K562 (cell line): ENCODE results near the gene DSP. TPM values are rescaled to one million over a fixed set of nuclear protein-coding genes. Genes with fewer than 3 reads are reported as not detected.

Experiments
- ATAC-seq: fragments of 200-7000 bp; cut with Tn5 transposase; 3 replicates; pipeline ENCODE4 v1.9.1; 2020; ENCODE audit warnings: moderate library complexity
- BruUV-seq: library from RNA; stranded (reverse); fragments of 400-500 nt; replicated peaks from 2 replicates; lab custom pipeline; 2021; lab: Mats Ljungman, UMichigan
- CTCF ChIA-PET: fragments of 300-600 bp; formaldehyde crosslinking; extraction: SDS; loops from one replicate; lab custom pipeline; 2021; ENCODE audit warnings: low intra/inter-chr PET ratio; lab: Yijun Ruan, JAX
- POLR2A ChIA-PET: fragments of 300-600, 350-650 bp; sonication (Branson Sonifier 250); formaldehyde crosslinking; extraction: SDS; loops from one replicate; lab custom pipeline; 2021; ENCODE audit warnings: antibody characterized with exemption, inconsistent platforms; lab: Yijun Ruan, JAX
- DNase-seq, 4 experiments: peaks; one replicate each; pipeline versions ENCODE4 v3.0.0 to v3.0.0-alpha.2; 2011 to 2018; ENCODE audit warnings: low spot score in 3 of 4, mixed read lengths in 3 of 4; ENCODE audit errors: extremely low read depth in 1 of 4
- FAIRE-seq: peaks from 2 replicates; lab custom pipeline; 2011; peaks lifted over from hg19 to GRCh38; lab: Jason Lieb, UNC
- H2AFZ ChIP-seq: 2 replicates; pipeline ENCODE4 v1.6.0; 2011; ENCODE audit warnings: low read depth, low read length, control low read depth, inconsistent platforms
- H3K27ac ChIP-seq: fragments of 200-600 bp; 3 replicates; pipeline ENCODE4 v1.8.0; 2011; ENCODE audit warnings: low read depth, mild to moderate bottlenecking, control low read depth, inconsistent platforms, low read length, moderate library complexity, mixed read lengths; ENCODE audit errors: extremely low read depth
- H3K27me3 ChIP-seq, 2 experiments: fragments of 300-600 bp in 1 of 2; 2 replicates in 1 of 2; 3 replicates in 1 of 2; pipeline versions ENCODE4 v1.6.0 to v1.8.0; 2011; ENCODE audit warnings: inconsistent platforms in 2 of 2, low read length in 2 of 2, mild to moderate bottlenecking in 1 of 2, mixed read lengths in 1 of 2, moderate library complexity in 1 of 2; ENCODE audit not compliant: control insufficient read depth in 2 of 2, insufficient read depth in 2 of 2
- H3K36me3 ChIP-seq: fragments of 300-600 bp; 3 replicates; pipeline ENCODE4 v1.8.0; 2011; ENCODE audit warnings: mild to moderate bottlenecking, low read length, inconsistent platforms; ENCODE audit not compliant: control insufficient read depth, insufficient read depth
- H3K4me1 ChIP-seq, 2 experiments: fragments of 200-600 bp in 1 of 2; replicated peaks in 1 of 2; 2 replicates in 1 of 2; 3 replicates in 1 of 2; pipeline versions ENCODE4 v1.5.1 to v1.8.0; 2011; ENCODE audit warnings: inconsistent platforms in 2 of 2, low read length in 2 of 2, mild to moderate bottlenecking in 1 of 2, mixed read lengths in 1 of 2, moderate library complexity in 1 of 2; ENCODE audit not compliant: control insufficient read depth in 2 of 2, insufficient read depth in 2 of 2
- H3K4me2 ChIP-seq: 2 replicates; pipeline ENCODE4 v1.6.1; 2011; ENCODE audit warnings: low read length, control low read depth, inconsistent platforms, mixed read lengths; ENCODE audit not compliant: insufficient read depth
- H3K4me3 ChIP-seq: fragments of 200-600 bp; sonication (generic), shearing (Covaris generic); 2 replicates; pipeline ENCODE4 v1.5.1; 2016; ENCODE audit warnings: control low read depth, inconsistent platforms
- H3K79me2 ChIP-seq: fragments of 200-600 bp; 3 replicates; pipeline ENCODE4 v1.8.0; 2011; ENCODE audit warnings: low read length, inconsistent platforms; ENCODE audit not compliant: control insufficient read depth, insufficient read depth
- H3K9ac ChIP-seq, 2 experiments: 2 replicates each; pipeline versions ENCODE4 v1.6.0 to v1.6.1; 2011; ENCODE audit warnings: low read depth in 2 of 2, low read length in 2 of 2, control low read depth in 1 of 2, inconsistent platforms in 1 of 2, mild to moderate bottlenecking in 1 of 2, mixed read lengths in 1 of 2; ENCODE audit not compliant: insufficient read depth in 1 of 2
- H3K9me1 ChIP-seq: one replicate; pipeline ENCODE4 v1.6.0; 2011; ENCODE audit warnings: inconsistent platforms, mild to moderate bottlenecking, low read length, moderate library complexity; ENCODE audit not compliant: control insufficient read depth, insufficient read depth
- H3K9me3 ChIP-seq: replicated peaks from 2 replicates; pipeline ENCODE4 v1.5.1; 2011; ENCODE audit warnings: low read depth, low read length, inconsistent platforms; ENCODE audit not compliant: control insufficient read depth, insufficient read depth
- H4K20me1 ChIP-seq: replicated peaks from 2 replicates; pipeline ENCODE4 v1.6.1; 2011; ENCODE audit warnings: low read length, inconsistent platforms, mixed read lengths; ENCODE audit not compliant: control insufficient read depth, insufficient read depth
- DACH1 ChIP-seq: fragments of 450-650 bp; IDR thresholded peaks from 2 replicates; pipeline ENCODE4 v1.6.1; 2018; ENCODE audit not compliant: partially characterized antibody
- E2F3 ChIP-seq: fragments of 250-450 bp; sonication (Bioruptor Pico); IDR thresholded peaks from 2 replicates; pipeline ENCODE4 v1.4.0; 2020; ENCODE audit warnings: mild to moderate bottlenecking
- ETV6 ChIP-seq, 3 experiments: fragments of 150-350 bp in 1 of 3; sonication (generic) in 1 of 3; formaldehyde crosslinking in 1 of 3; IDR thresholded peaks; 2 replicates each; pipeline versions ENCODE4 v1.6.1 to v1.8.0; 2014 to 2022; ENCODE audit warnings: borderline replicate concordance in 2 of 3, low read depth in 2 of 3, antibody characterized with exemption in 1 of 3, low read length in 1 of 3, mild to moderate bottlenecking in 1 of 3, missing genetic modification reagents in 1 of 3
- HDGF ChIP-seq: fragments of 450-650 bp; IDR thresholded peaks from 2 replicates; pipeline ENCODE4 v1.6.1; 2016
- MAFK ChIP-seq: IDR thresholded peaks from 2 replicates; pipeline ENCODE4 v1.6.1; 2011; ENCODE audit warnings: low read length, improper control_type of control experiment
- NCOR1 ChIP-seq: fragments of 450-650 bp; IDR thresholded peaks from 2 replicates; pipeline ENCODE4 v1.6.1; 2016; ENCODE audit warnings: mild to moderate bottlenecking, moderate library complexity
- NFIX ChIP-seq: fragments of 250-450 bp; sonication (Bioruptor Pico); IDR thresholded peaks from 2 replicates; pipeline ENCODE4 v1.4.0; 2020; ENCODE audit warnings: low read depth, mild to moderate bottlenecking, moderate library complexity
- NR1H2 ChIP-seq: sonication (generic); formaldehyde crosslinking; IDR thresholded peaks from 2 replicates; pipeline ENCODE4 v1.4.0; 2020; ENCODE audit warnings: mild to moderate bottlenecking, missing genetic modification reagents
- SETDB1 ChIP-seq: IDR thresholded peaks from one replicate; pipeline ENCODE4 v1.6.1; 2012; ENCODE audit warnings: low read length, control low read depth, inconsistent platforms
- SIN3B ChIP-seq: fragments of 450-650 bp; IDR thresholded peaks from 2 replicates; pipeline ENCODE4 v1.6.1; 2017; ENCODE audit warnings: low read depth, mild to moderate bottlenecking, moderate library complexity
- SMARCA5 ChIP-seq: fragments of 450-650 bp; IDR thresholded peaks from 2 replicates; pipeline ENCODE4 v1.6.1; 2016
- ZBTB17 ChIP-seq: fragments of 450-650 bp; formaldehyde crosslinking; IDR thresholded peaks from 2 replicates; pipeline ENCODE4 v1.4.0; 2020; ENCODE audit warnings: mild to moderate bottlenecking
- ZNF253 ChIP-seq: fragments of 250-450 bp; sonication (Bioruptor Pico); conservative IDR thresholded peaks from 2 replicates; pipeline ENCODE4 v1.6.1; 2021; ENCODE audit warnings: mild to moderate bottlenecking
- ZNF347 ChIP-seq: fragments of 450-650 bp; formaldehyde crosslinking; IDR thresholded peaks from 2 replicates; pipeline ENCODE4 v1.4.0; 2020; ENCODE audit warnings: low read depth, mild to moderate bottlenecking, moderate library complexity
- ZNF583 ChIP-seq: fragments of 250-450 bp; sonication (Bioruptor Pico); IDR thresholded peaks from 2 replicates; pipeline ENCODE4 v1.4.0; 2020
- ZNF695 ChIP-seq: fragments of 450-650 bp; formaldehyde crosslinking; IDR thresholded peaks from 2 replicates; pipeline ENCODE4 v1.4.0; 2020; ENCODE audit warnings: mild to moderate bottlenecking, moderate library complexity
- WGBS: fragments of 100-300 bp; shearing (Covaris generic); methylation state at CpG from one replicate; pipeline ENCODE4 v1.1.6; 2016; ENCODE audit warnings: low coverage, mixed read lengths; ENCODE audit not compliant: insufficient coverage; ENCODE audit errors: missing lambda C conversion rate; 5-methylcytosine and 5-hydroxymethylcytosine counted together
- in situ Hi-C: fragments of 300-500 bp; cut with MboI; formaldehyde crosslinking; loops from 4 replicates; pipeline ENCODE4 v1.15.0; 2018; ENCODE audit warnings: inconsistent platforms, mixed read lengths
- intact Hi-C: fragments of 100-400 bp; cut with micrococcal nuclease; formaldehyde crosslinking; loops from 2 replicates; pipeline ENCODE4 v1.14.2; 2022
- polyA plus RNA-seq, 8 experiments: library from polyadenylated mRNA; depleted of rRNA in 4 of 8; stranded (reverse) in 5 of 8; unstranded in 3 of 8; fragments of >200 nt; fragmentation: Nextera tagmentation in 2 of 8; fragmentation: Illumina TruSeq in 1 of 8; extraction: Ambion mirVana in 2 of 8; extraction: Trizol in 1 of 8; gene quantifications; 2 replicates each; pipeline versions ENCODE4 v1.2.1 to v1.2.3, GENCODE V29; 2011 to 2014; ENCODE audit warnings: inconsistent platforms in 1 of 8, missing spikeins in 1 of 8
- total RNA-seq, 7 experiments: library from RNA; depleted of rRNA in 6 of 7; stranded (reverse); fragments of >200 nt in 6 of 7; fragmentation: Illumina TruSeq in 2 of 7; extraction: Trizol in 2 of 7; gene quantifications; 2 replicates each; pipeline versions ENCODE4 v1.2.1 to v1.2.3, GENCODE V29; 2011 to 2021; ENCODE audit warnings: low replicate concordance in 1 of 7
- TF ChIP-seq, protein P1 (sequence below): fragments of 150-350 bp; IDR thresholded peaks from 2 replicates; pipeline ENCODE4 v1.6.1; 2014; ENCODE audit warnings: low read depth, mild to moderate bottlenecking, low read length, borderline replicate concordance
- TF ChIP-seq, protein P2 (sequence below): fragments of 250-450 bp; sonication (Bioruptor Pico); IDR thresholded peaks from 2 replicates; pipeline ENCODE4 v1.8.0; 2022; ENCODE audit warnings: inconsistent platforms
- TF ChIP-seq, protein P3 (sequence below): IDR thresholded peaks from 2 replicates; pipeline ENCODE4 v1.6.1; 2012; ENCODE audit warnings: low read depth, low read length, improper control_type of control experiment, borderline replicate concordance

The DSP gene
- total and polyA plus RNA-seq, 9 of the 15 experiments (the other 6 are each of a cell fraction or from before 2014, with no cell fraction given), result under 0.01 to 0.24 (median 0.03) TPM; not detected in 2

DNA sequence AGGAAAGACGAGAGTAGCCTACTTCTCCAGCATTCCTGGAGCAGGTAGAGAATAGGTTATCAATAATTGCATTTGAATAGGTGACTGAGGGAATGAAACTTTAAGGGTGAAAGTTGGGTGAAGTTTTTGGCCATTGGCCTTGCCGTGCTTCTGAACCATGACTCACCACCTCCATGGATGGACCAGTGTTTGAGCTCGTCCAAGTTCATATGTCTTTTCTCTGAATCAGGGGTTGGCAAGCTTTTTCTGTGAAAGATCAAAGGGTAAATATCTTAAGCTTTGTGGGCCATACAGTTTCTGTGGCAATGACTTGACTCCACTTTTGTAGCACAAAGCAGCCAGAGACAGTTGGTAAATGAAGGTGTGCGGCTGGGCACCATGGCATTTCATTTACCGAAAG is 80.3 kb downstream of the DSP start:
- Histone ChIP-seq H4K20me1 (no peaks in the 10 kb centered on the region), H3K4me2 (no peak overlapping the region)
- BruUV-seq, result no TSS peak
- in situ Hi-C loops, result no loop called here
- TF ChIP-seq, protein P1, sequence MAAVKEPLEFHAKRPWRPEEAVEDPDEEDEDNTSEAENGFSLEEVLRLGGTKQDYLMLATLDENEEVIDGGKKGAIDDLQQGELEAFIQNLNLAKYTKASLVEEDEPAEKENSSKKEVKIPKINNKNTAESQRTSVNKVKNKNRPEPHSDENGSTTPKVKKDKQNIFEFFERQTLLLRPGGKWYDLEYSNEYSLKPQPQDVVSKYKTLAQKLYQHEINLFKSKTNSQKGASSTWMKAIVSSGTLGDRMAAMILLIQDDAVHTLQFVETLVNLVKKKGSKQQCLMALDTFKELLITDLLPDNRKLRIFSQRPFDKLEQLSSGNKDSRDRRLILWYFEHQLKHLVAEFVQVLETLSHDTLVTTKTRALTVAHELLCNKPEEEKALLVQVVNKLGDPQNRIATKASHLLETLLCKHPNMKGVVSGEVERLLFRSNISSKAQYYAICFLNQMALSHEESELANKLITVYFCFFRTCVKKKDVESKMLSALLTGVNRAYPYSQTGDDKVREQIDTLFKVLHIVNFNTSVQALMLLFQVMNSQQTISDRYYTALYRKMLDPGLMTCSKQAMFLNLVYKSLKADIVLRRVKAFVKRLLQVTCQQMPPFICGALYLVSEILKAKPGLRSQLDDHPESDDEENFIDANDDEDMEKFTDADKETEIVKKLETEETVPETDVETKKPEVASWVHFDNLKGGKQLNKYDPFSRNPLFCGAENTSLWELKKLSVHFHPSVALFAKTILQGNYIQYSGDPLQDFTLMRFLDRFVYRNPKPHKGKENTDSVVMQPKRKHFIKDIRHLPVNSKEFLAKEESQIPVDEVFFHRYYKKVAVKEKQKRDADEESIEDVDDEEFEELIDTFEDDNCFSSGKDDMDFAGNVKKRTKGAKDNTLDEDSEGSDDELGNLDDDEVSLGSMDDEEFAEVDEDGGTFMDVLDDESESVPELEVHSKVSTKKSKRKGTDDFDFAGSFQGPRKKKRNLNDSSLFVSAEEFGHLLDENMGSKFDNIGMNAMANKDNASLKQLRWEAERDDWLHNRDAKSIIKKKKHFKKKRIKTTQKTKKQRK, result no peak
- TF ChIP-seq HDGF, result no peak
- TF ChIP-seq ETV6 (IDR thresholded peaks at IDR 0.05; ENCODE audit: borderline replicate concordance in 1 of 2, low read depth in 2 of 2, low read length in 1 of 2), result no peak
- TF ChIP-seq ETV6 (CRISPR knock-in tag; IDR thresholded peaks at IDR 0.05; ENCODE audit: borderline replicate concordance), result no peak
- no peak for TF ChIP-seq ZNF695 (CRISPR knock-in tag)
- no peak for TF ChIP-seq NR1H2 (CRISPR knock-in tag)
- no peak for TF ChIP-seq NFIX (CRISPR knock-in tag)
- no peak for TF ChIP-seq NCOR1
- no peak for TF ChIP-seq SIN3B
- TF ChIP-seq E2F3 (CRISPR knock-in tag), result no peak
- no peak for TF ChIP-seq ZNF347 (CRISPR knock-in tag)
- no peak for TF ChIP-seq ZBTB17
- TF ChIP-seq, protein P2, sequence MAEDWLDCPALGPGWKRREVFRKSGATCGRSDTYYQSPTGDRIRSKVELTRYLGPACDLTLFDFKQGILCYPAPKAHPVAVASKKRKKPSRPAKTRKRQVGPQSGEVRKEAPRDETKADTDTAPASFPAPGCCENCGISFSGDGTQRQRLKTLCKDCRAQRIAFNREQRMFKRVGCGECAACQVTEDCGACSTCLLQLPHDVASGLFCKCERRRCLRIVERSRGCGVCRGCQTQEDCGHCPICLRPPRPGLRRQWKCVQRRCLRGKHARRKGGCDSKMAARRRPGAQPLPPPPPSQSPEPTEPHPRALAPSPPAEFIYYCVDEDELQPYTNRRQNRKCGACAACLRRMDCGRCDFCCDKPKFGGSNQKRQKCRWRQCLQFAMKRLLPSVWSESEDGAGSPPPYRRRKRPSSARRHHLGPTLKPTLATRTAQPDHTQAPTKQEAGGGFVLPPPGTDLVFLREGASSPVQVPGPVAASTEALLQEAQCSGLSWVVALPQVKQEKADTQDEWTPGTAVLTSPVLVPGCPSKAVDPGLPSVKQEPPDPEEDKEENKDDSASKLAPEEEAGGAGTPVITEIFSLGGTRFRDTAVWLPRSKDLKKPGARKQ (CRISPR knock-in tag), result no peak
- TF ChIP-seq, protein P3, sequence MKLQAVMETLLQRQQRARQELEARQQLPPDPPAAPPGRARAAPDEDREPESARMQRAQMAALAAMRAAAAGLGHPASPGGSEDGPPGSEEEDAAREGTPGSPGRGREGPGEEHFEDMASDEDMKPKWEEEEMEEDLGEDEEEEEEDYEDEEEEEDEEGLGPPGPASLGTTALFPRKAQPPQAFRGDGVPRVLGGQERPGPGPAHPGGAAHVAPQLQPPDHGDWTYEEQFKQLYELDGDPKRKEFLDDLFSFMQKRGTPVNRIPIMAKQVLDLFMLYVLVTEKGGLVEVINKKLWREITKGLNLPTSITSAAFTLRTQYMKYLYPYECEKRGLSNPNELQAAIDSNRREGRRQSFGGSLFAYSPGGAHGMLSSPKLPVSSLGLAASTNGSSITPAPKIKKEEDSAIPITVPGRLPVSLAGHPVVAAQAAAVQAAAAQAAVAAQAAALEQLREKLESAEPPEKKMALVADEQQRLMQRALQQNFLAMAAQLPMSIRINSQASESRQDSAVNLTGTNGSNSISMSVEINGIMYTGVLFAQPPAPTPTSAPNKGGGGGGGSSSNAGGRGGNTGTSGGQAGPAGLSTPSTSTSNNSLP, result no peak
- no peak for TF ChIP-seq MAFK
- TF ChIP-seq SMARCA5, result no peak
- TF ChIP-seq ZNF583, result no peak
- TF ChIP-seq ZNF253 (CRISPR knock-in tag), result no peak
- no peak for TF ChIP-seq DACH1
- TF ChIP-seq SETDB1, result no peak
- TF ChIP-seq, all 486 proteins: peak for 0
- intact Hi-C loops, result loop anchor here (2.0 kb wide), 1 partner anchor 371 kb away; no protein-coding TSS in a partner anchor
- no peaks in the 10 kb centered on the region for H3K9me1 ChIP-seq
- no peak for FAIRE-seq
- ChIA-PET CTCF (no interaction called here), POLR2A (interaction anchor here (1.4 to 2.9 kb wide), 2 partner anchors 10 kb away, joined by 4 to 7 read pairs; no protein-coding TSS in a partner anchor)
- no peaks in the 10 kb centered on the region for H3K79me2 ChIP-seq
- no peak overlapping the region for H3K9ac ChIP-seq
- ATAC-seq, result no peak
- peaks cover 41 to 50% of the 10 kb centered on the region in 2 experiments for H3K27me3 ChIP-seq
- H3K36me3 ChIP-seq, result no peaks in the 10 kb centered on the region
- DNase-seq, result no peak
- 18% methylated on average over 5 of the region's 5 CpGs for WGBS
- H3K4me3 ChIP-seq, result no peak overlapping the region
- H3K4me1 ChIP-seq, result no peaks in the 10 kb centered on the region
- no peak overlapping the region for H2AFZ ChIP-seq
- H3K27ac ChIP-seq, result no peak overlapping the region
- H3K9me3 ChIP-seq, result no peaks in the 10 kb centered on the region
